Activated naive CD4-positive, alpha-beta T cell treated with anti-CD3 and anti-CD28 coated beads, Interleukin-2, amount 50 U/mL, for 72 hours (primary cell): Measurements from ENCODE around the gene EFTUD2. TPM values are rescaled to one million over a fixed set of nuclear protein-coding genes. Genes with fewer than 3 reads are reported as not detected.

Source experiments
- ATAC-seq, 2 donors: fragments of 150-1000 bp; cut with Tn5 transposase; 2 replicates each; pipeline ENCODE4 v1.10.0; 2021; ENCODE audit warnings: mild to moderate bottlenecking in 2 of 2, moderate library complexity in 2 of 2
- DNase-seq, 2 donors: peaks; one replicate each; pipeline ENCODE4 v3.0.0; 2021 to 2022; ENCODE audit warnings: low spot score in 2 of 2
- H3K27ac Mint-ChIP-seq, 2 donors: one replicate each; pipeline ENCODE4 v1.8.0; 2022; ENCODE audit warnings: mild to moderate bottlenecking in 2 of 2, mixed read lengths in 2 of 2
- H3K36me3 Mint-ChIP-seq, 2 donors: one replicate each; pipeline ENCODE4 v1.8.0; 2022; ENCODE audit warnings: mixed read lengths in 2 of 2
- H3K9me3 Mint-ChIP-seq, 2 donors: one replicate each; pipeline ENCODE4 v1.8.0; 2022; ENCODE audit warnings: mixed read lengths in 2 of 2
- total RNA-seq, 2 donors: library from RNA; stranded (reverse); gene quantifications; one replicate each; pipeline ENCODE4 v1.2.3, GENCODE V29; 2022

The EFTUD2 gene
- total RNA-seq, 2 donors from 2014 or later, result 77.8 to 186 TPM

GRCh38 chr17:44915862-44916780 is 16.9 kb upstream of the EFTUD2 start:
- DNase-seq (no peak), ATAC-seq (no peak)
- Mint-ChIP-seq H3K36me3 (no peaks in the 10 kb centered on the region), H3K9me3 (no peaks in the 10 kb centered on the region), H3K27ac (no peak overlapping the region)

- no peak within 1 kb of the TSS for H3K27ac Mint-ChIP-seq
- H3K9me3 Mint-ChIP-seq, result no peaks in the 10 kb centered on the region
- no peaks in the 10 kb centered on the region for H3K36me3 Mint-ChIP-seq
- no peak for DNase-seq
- ATAC-seq, result no peak
Measured at GRCh38 chr17:44915321-44915726, 16.1 kb upstream of the EFTUD2 start, which contains the start of gene GFAP. Gene GFAP (minus strand): TSS chr17:44915500. CDS start chr17:44915486, 14 bp downstream.

GRCh38 chr17:44914698-44915271 is 15.5 kb upstream of the EFTUD2 start:
- no peak for DNase-seq
- no peak for ATAC-seq

GRCh38 chr17:44914148-44914547 is 14.9 kb upstream of the EFTUD2 start:
- Mint-ChIP-seq H3K9me3 (no peaks in the 10 kb centered on the region), H3K36me3 (no peaks in the 10 kb centered on the region), H3K27ac (no peak overlapping the region)
- DNase-seq (no peak), ATAC-seq (no peak)

More at GRCh38 chr17:44914698-44915271, 15.5 kb upstream of the EFTUD2 start:
- Mint-ChIP-seq H3K27ac (no peak overlapping the region), H3K36me3 (no peaks in the 10 kb centered on the region), H3K9me3 (no peaks in the 10 kb centered on the region)

- H3K36me3 Mint-ChIP-seq, result no peaks in the 10 kb centered on the region
- no peaks in the 10 kb centered on the region for H3K9me3 Mint-ChIP-seq
- DNase-seq (no peak), ATAC-seq (no peak)
- H3K27ac Mint-ChIP-seq, result no peak overlapping the region
Measured at GRCh38 chr17:44913676-44914075, 14.4 kb upstream of the EFTUD2 start.

GRCh38 chr17:44912763-44913544 is 13.7 kb upstream of the EFTUD2 start:
- H3K27ac Mint-ChIP-seq, result no peak overlapping the region
- DNase-seq (no peak), ATAC-seq (no peak)
- no peaks in the 10 kb centered on the region for H3K9me3 Mint-ChIP-seq
- H3K36me3 Mint-ChIP-seq, result no peaks in the 10 kb centered on the region

GRCh38 chr17:44911133-44912001 is 12.1 kb upstream of the EFTUD2 start:
- H3K9me3 Mint-ChIP-seq, result no peaks in the 10 kb centered on the region
- DNase-seq (peak in 1 of 2 donors; percentile 54), ATAC-seq (peak; percentile 71 to 82)
- H3K27ac Mint-ChIP-seq, result no peak overlapping the region
- no peaks in the 10 kb centered on the region for H3K36me3 Mint-ChIP-seq

- Mint-ChIP-seq H3K27ac (no peak overlapping the region), H3K9me3 (no peaks in the 10 kb centered on the region), H3K36me3 (no peaks in the 10 kb centered on the region)
- ATAC-seq (peak in 1 of 2 donors; percentile 15), DNase-seq (no peak)
Measured at GRCh38 chr17:44910231-44911106, 11.2 kb upstream of the EFTUD2 start.

- Mint-ChIP-seq H3K27ac (no peak overlapping the region), H3K9me3 (no peaks in the 10 kb centered on the region), H3K36me3 (no peaks in the 10 kb centered on the region)
- ATAC-seq, result no peak
- DNase-seq, result no peak
Measured at GRCh38 chr17:44909681-44910144, 10.5 kb upstream of the EFTUD2 start.

GRCh38 chr17:44908761-44909326 is 9.6 kb upstream of the EFTUD2 start:
- Mint-ChIP-seq H3K36me3 (no peaks in the 10 kb centered on the region), H3K9me3 (no peaks in the 10 kb centered on the region), H3K27ac (no peak overlapping the region)
- no peak for DNase-seq
- no peak for ATAC-seq

GRCh38 chr17:44907729-44908470 is 8.7 kb upstream of the EFTUD2 start:
- no peak overlapping the region for H3K27ac Mint-ChIP-seq
- H3K9me3 Mint-ChIP-seq, result no peaks in the 10 kb centered on the region
- no peaks in the 10 kb centered on the region for H3K36me3 Mint-ChIP-seq
- ATAC-seq (no peak), DNase-seq (no peak)

- Mint-ChIP-seq H3K27ac (peak overlapping the region in 1 of 2 donors; percentile 18), H3K9me3 (no peaks in the 10 kb centered on the region), H3K36me3 (no peaks in the 10 kb centered on the region)
- no peak for ATAC-seq
- no peak for DNase-seq
Measured at GRCh38 chr17:44906763-44907728, 7.8 kb upstream of the EFTUD2 start.

GRCh38 chr17:44906010-44906646 is 6.9 kb upstream of the EFTUD2 start:
- no peaks in the 10 kb centered on the region for H3K9me3 Mint-ChIP-seq
- DNase-seq, result no peak

More at GRCh38 chr17:44906010-44906646, 6.9 kb upstream of the EFTUD2 start:
- no peak for ATAC-seq
- Mint-ChIP-seq H3K36me3 (no peaks in the 10 kb centered on the region), H3K27ac (peak overlapping the region in 1 of 2 donors; percentile 18)
